GM15510 (cell line): ENCODE measurements around the gene SNX22.
A peak's percentile ranks its signal among the peaks of the same experiment; 100 is the strongest.

Experiments used
- POLR2A ChIP-seq: IDR thresholded peaks from 3 replicates; pipeline ENCODE4 v1.6.1; 2011; ENCODE audit warnings: borderline replicate concordance; ENCODE audit not compliant: insufficient read length; ENCODE audit errors: extremely low read depth

SNX22 gene

GRCh38 chr15:64151727-64152506 is at the start of gene SNX22:
SNX22 (plus strand) TSS chr15:64151731; CDS start chr15:64151776, 45 bp downstream.
- peak; percentile 77 for TF ChIP-seq POLR2A

GRCh38 chr15:64102497-64102896 is 49.0 kb upstream of the SNX22 start:
- TF ChIP-seq POLR2A: no peak

GRCh38 chr15:64105113-64105704 is 46.3 kb upstream of the SNX22 start:
- no peak for TF ChIP-seq POLR2A

GRCh38 chr15:64107337-64107736 is 44.2 kb upstream of the SNX22 start:
- TF ChIP-seq POLR2A: no peak

GRCh38 chr15:64110950-64111678 is 40.4 kb upstream of the SNX22 start:
- no peak for TF ChIP-seq POLR2A

GRCh38 chr15:64111679-64112050 is 39.9 kb upstream of the SNX22 start:
- no peak for TF ChIP-seq POLR2A

GRCh38 chr15:64112073-64112772 is 39.3 kb upstream of the SNX22 start:
- TF ChIP-seq POLR2A: no peak

- TF ChIP-seq POLR2A: no peak
These were observed 38.6 kb upstream of the SNX22 start for GRCh38 chr15:64112904-64113303.

- TF ChIP-seq POLR2A: no peak
These were observed 33.6 kb upstream of the SNX22 start for GRCh38 chr15:64117759-64118487.

GRCh38 chr15:64121614-64122013 is 29.9 kb upstream of the SNX22 start:
- TF ChIP-seq POLR2A: no peak

- no peak for TF ChIP-seq POLR2A
These were observed 29.1 kb upstream of the SNX22 start for GRCh38 chr15:64122444-64122843.

- TF ChIP-seq POLR2A: no peak
These were observed 28.6 kb upstream of the SNX22 start for GRCh38 chr15:64122936-64123351.

GRCh38 chr15:64125978-64126377 is 25.6 kb upstream of the SNX22 start:
- no peak for TF ChIP-seq POLR2A

GRCh38 chr15:64127521-64128270 is 23.8 kb upstream of the SNX22 start:
- TF ChIP-seq POLR2A: no peak

- no peak for TF ChIP-seq POLR2A
These were observed 21.4 kb upstream of the SNX22 start for GRCh38 chr15:64130159-64130558.

GRCh38 chr15:64131547-64131946 is 20.0 kb upstream of the SNX22 start:
- TF ChIP-seq POLR2A: no peak
